Stimulated activated CD8-positive, alpha-beta memory T cell treated with anti-CD3 and anti-CD28 coated beads, Interleukin-2, amount 100 ng/mL, for 48 hours (primary cell): Measurements from ENCODE around the gene ZSWIM1.
"Not testable (repeated sequence)": the region's sequence is repeated elsewhere in the genome, so short reads cannot be mapped to it uniquely, and the experiment has no call there.

Experiments
- DNase-seq, 2 donors: peaks; one replicate each; pipeline ENCODE4 v3.0.0-alpha.2; 2020; ENCODE audit warnings: low read depth in 2 of 2

The ZSWIM1 gene

GRCh38 chr20:45857114-45857881 is 23.7 kb upstream of the ZSWIM1 start, which contains the start of the genes ACOT8 and ZSWIM3:
Gene ACOT8, minus strand, starts transcription at chr20:45857392. Its CDS starts 77 bp downstream, at chr20:45857315.
Gene ZSWIM3, plus strand, starts transcription at chr20:45857614. Its CDS starts 212 bp downstream, at chr20:45857826.
- peak; percentile 70 to 84 for DNase-seq

GRCh38 chr20:45857882-45858216 is 23.2 kb upstream of the ZSWIM1 start:
- peak in 1 of 2 donors; percentile 46 for DNase-seq

GRCh38 chr20:45859916-45860315 is 21.1 kb upstream of the ZSWIM1 start:
- no peak for DNase-seq

- no peak for DNase-seq
Measured at GRCh38 chr20:45860560-45861220, 20.3 kb upstream of the ZSWIM1 start.

- no peak for DNase-seq
Measured at GRCh38 chr20:45861221-45862075, 19.6 kb upstream of the ZSWIM1 start.

GRCh38 chr20:45863543-45864470 is 17.2 kb upstream of the ZSWIM1 start:
- no peak for DNase-seq

- DNase-seq = no peak
Measured at GRCh38 chr20:45866454-45866853, 14.6 kb upstream of the ZSWIM1 start.

- DNase-seq = no peak
Measured at GRCh38 chr20:45867136-45867818, 13.8 kb upstream of the ZSWIM1 start.

- no peak for DNase-seq
Measured at GRCh38 chr20:45867819-45868176, 13.2 kb upstream of the ZSWIM1 start.

- no peak for DNase-seq
Measured at GRCh38 chr20:45872626-45873025, 8.4 kb upstream of the ZSWIM1 start.

GRCh38 chr20:45873409-45874103 is 7.5 kb upstream of the ZSWIM1 start:
- DNase-seq = no peak

GRCh38 chr20:45874104-45874481 is 6.9 kb upstream of the ZSWIM1 start:
- not testable (repeated sequence) for DNase-seq

GRCh38 chr20:45874576-45874975 is 6.5 kb upstream of the ZSWIM1 start:
- no peak for DNase-seq

GRCh38 chr20:45878076-45878761 is 2.8 kb upstream of the ZSWIM1 start:
- DNase-seq = no peak

- no peak for DNase-seq
Measured at GRCh38 chr20:45882469-45883099, 1.6 kb downstream of the ZSWIM1 start.

GRCh38 chr20:45883100-45883469 is 2.1 kb downstream of the ZSWIM1 start:
- no peak for DNase-seq

- DNase-seq = no peak
Measured at GRCh38 chr20:45886590-45887345, 5.7 kb downstream of the ZSWIM1 start.

- DNase-seq = no peak
Measured at GRCh38 chr20:45887346-45887715, 6.3 kb downstream of the ZSWIM1 start, which contains the start of gene SPATA25. Gene SPATA25, minus strand, starts transcription at chr20:45887622. Its CDS starts 32 bp downstream, at chr20:45887590.
